GM12873 (cell line): ENCODE data around the gene SPATA24.

Source experiments
- CTCF ChIP-seq: IDR thresholded peaks from 2 replicates; pipeline ENCODE4 v1.5.1; 2012; ENCODE audit warnings: low read depth, mild to moderate bottlenecking, moderate library complexity, low read length, control low read depth; ENCODE audit not compliant: insufficient read depth; ENCODE audit errors: missing control alignments

Gene SPATA24

GRCh38 chr5:139406963-139407362, 3.1 kb upstream of the SPATA24 start:
- TF ChIP-seq CTCF, result no peak

GRCh38 chr5:139404484-139404840, 573 bp upstream of the SPATA24 start:
- TF ChIP-seq CTCF, result no peak

GRCh38 chr5:139403418-139403786, 487 bp downstream of the SPATA24 start:
- TF ChIP-seq CTCF, result no peak

GRCh38 chr5:139402561-139403158, 1.2 kb downstream of the SPATA24 start:
- peak; percentile 67 for TF ChIP-seq CTCF

DNA sequence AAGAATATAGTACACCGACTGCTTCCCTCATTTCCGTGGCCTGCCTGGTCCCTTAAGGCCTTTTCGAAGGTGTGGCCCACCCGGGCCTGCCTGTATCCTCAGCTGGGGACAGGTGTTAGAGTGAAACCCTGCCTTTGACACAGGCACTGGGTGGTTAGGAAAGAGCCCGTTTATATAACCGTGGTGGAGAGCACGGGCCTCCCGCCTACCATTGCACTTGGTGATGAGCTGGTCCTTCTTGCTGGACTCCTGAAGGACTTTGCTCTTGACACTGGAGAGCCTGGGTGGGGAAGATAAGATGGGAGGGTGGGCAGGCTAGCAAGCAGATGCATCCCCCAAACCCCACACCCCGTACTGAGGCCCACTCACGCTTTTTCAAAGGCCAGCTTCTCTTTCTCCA, 2.3 kb downstream of the SPATA24 start:
- TF ChIP-seq CTCF, result no peak

GRCh38 chr5:139399501-139400121, 4.3 kb downstream of the SPATA24 start:
- no peak for TF ChIP-seq CTCF

GRCh38 chr5:139397921-139398320, 6.0 kb downstream of the SPATA24 start:
- no peak for TF ChIP-seq CTCF
